Choroid plexus epithelial cell (primary cell): ENCODE measurements around the gene GATD1.

Experiments used
- DNase-seq: peaks from one replicate; pipeline ENCODE4 v3.0.0-alpha.2; 2010; ENCODE audit warnings: low read depth
- H3K4me3 ChIP-seq: 2 replicates; pipeline ENCODE4 v1.5.1; 2011; ENCODE audit warnings: low read depth, mild to moderate bottlenecking, control low read depth, low read length, moderate library complexity
- TF ChIP-seq, protein P1 (sequence below): conservative IDR thresholded peaks from 2 replicates; pipeline ENCODE4 v1.5.1; 2011; ENCODE audit warnings: low read depth, mild to moderate bottlenecking, control low read depth, inconsistent platforms, low read length, moderate library complexity

The GATD1 gene

DNA sequence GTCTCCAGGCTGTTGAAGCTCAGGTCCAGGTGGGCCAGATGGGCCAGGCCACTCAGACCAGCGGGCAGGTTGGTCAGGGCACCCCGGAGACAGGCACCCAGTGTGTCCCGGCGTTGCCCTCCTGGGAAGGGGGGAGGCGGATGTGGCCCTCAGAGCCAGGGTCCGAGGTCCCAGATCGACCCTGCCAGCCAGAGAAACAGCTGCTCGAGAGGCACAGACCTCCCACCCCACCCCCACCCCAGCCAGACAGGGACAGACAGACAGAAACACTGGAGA, 26.1 kb upstream of the GATD1 start:
- no peak overlapping the region for H3K4me3 ChIP-seq
- DNase-seq = no peak
- TF ChIP-seq, protein P1, sequence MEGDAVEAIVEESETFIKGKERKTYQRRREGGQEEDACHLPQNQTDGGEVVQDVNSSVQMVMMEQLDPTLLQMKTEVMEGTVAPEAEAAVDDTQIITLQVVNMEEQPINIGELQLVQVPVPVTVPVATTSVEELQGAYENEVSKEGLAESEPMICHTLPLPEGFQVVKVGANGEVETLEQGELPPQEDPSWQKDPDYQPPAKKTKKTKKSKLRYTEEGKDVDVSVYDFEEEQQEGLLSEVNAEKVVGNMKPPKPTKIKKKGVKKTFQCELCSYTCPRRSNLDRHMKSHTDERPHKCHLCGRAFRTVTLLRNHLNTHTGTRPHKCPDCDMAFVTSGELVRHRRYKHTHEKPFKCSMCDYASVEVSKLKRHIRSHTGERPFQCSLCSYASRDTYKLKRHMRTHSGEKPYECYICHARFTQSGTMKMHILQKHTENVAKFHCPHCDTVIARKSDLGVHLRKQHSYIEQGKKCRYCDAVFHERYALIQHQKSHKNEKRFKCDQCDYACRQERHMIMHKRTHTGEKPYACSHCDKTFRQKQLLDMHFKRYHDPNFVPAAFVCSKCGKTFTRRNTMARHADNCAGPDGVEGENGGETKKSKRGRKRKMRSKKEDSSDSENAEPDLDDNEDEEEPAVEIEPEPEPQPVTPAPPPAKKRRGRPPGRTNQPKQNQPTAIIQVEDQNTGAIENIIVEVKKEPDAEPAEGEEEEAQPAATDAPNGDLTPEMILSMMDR = no peak

DNA sequence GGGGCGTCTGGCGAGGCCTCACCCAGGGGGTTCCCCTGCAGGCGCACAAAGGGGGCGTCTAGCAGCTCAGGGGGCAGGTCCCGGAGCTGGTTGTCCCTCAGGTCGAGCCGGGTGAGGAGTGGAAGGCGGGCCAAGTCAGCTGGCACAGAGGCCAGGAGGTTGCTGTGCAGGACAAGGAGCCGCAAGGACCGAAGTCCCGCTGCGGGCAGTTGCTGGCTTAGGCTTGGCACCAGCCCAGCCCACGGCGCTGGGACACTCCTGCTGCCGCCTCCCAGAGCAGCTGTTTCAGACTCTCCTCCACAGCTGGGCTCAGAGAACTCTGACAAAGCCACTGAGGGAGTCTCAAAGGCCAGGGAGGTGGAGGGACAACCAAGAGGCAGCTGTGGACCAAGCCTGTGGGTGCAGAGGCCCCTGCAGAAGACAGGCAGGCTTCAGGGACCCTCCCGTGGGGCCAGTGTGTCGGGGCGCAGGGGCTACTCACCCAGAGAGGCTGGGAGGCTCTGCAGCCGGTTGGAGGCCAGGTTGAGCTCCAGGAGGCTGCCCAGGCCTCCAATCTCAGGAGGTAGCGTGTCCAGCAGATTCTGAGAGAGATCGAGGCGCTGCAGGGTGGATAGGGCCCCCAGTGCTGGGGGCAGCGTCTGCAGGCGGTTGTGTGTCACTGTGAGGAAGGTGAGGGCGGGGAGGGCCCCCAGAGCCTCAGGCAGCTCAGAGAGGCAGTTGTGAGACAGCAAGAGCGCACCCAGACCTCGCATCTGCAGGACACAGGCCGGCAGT, 25.6 kb upstream of the GATD1 start:
- DNase-seq = no peak
- TF ChIP-seq, protein P1 = no peak
- no peak overlapping the region for H3K4me3 ChIP-seq

DNA sequence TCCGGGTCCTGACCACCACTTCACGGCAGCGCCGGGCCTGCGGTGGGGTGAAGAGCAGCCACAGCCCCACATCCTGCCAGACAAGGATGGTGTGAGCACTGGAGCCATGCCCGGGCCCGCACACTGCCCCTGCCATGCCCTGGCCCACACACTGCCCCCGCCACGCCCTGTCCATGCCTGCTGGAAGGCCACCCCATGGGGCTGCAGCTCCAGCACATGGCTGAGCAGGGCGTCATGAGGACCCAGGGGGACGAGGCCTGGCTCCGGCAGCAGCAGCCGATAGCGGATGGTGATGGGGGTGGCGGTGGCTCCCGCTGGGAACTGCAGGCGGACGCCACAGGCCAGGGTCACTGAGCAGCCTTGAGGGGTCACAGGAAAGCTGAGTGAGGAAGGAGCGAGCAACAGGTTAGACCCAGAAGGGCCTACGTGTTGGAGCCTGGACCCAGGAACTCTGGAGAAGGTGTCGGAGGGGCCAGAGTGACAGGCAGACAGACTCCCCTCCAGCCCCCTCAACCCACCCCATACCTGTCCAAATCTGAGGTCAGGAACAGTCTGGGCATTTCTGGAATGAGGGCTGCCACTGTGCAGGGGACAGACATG, 24.8 kb upstream of the GATD1 start:
- TF ChIP-seq, protein P1 = no peak
- no peak for DNase-seq
- H3K4me3 ChIP-seq = no peak overlapping the region

DNA sequence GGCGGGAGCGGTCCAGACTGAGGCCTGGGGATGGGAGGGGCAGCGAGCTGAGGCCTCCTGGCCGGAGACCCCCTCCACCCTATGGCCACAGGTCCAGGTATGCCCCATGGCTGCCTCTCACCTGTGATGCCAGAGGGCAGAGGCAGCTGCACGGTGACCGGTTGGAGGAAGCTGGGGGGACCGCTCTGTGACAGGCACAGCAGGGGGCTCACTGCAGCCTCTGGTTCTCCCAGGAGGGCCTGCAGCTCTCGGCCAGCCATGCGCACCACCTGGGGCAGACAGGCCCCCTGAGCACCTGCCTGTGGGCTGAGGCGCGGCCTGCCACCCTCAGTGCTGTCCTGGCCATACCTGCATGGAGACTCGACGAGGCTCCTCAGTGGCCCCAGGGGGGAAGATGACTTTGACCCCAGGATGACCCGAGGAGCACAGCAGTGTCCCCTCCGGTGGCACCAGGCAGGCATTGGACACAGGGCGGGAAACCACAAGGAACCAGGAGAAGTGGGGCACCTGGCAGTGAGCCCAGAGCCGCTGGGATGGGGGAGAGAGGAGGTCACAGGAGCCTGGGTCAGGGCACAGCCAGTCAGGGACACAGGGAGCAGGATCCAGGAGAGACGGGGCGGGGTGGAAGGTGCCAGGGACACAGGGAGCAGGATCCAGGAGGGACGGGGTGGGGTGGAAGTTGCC, 24.0 kb upstream of the GATD1 start:
- no peak overlapping the region for H3K4me3 ChIP-seq
- TF ChIP-seq, protein P1 = no peak
- no peak for DNase-seq

DNA sequence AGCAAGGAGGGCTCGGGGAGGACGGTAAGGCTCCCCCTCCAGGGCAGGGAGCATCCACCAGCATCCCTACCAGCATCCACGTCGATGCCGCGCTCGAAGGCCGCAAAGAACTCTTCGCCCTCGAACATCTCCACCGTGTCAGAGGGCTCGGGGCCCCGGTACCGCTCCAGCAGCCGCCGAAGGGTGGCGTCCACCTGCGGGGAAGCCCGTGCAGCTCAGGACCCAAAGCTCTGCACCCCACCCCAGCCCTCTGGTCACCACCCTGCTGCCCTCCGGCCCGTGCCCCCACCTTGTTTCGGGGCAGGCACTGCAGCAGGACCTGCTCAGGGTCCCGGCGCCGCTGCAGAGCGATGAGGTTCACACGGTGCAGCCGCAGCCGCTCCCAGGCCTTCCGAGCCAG, 23.2 kb upstream of the GATD1 start:
- no peak overlapping the region for H3K4me3 ChIP-seq
- DNase-seq = no peak
- TF ChIP-seq, protein P1 = no peak

DNA sequence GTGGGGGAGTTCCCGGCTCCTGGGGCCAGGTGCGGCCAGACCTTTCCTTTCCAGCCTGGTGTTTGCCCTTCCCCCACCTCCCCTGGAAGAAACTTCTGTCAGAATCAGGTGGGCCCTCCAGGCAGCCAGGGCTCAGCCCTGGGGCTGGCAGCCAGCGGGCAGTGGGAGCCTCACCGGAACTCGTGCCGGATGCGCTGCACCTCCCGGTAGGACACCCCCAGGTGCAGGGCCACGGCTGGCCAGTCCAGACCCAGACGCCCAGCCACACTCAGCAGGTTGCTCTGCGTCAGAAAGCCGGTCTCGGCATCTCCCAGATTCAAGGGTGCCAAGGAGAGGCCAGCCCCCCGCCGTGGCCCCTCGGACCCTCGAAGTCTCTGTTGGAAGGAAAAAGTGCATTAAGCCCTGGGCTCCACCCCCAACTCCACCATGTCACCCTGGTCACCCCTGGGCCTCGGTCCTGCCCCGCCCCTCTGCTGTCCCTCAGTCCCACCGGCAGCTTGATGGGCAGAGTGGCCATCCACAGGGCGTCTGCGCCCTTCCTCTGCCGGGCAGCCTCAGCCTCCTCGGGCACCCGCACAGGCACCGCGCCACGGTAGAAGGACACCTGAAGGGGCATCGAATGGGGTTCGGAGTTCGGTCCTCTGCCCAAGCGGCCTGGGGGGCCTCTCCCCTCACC, 22.5 kb upstream of the GATD1 start:
- no peak for DNase-seq
- no peak overlapping the region for H3K4me3 ChIP-seq
- TF ChIP-seq, protein P1 = no peak
